ENCODE data around the gene SLC52A3. TPM values are rescaled to one million over a fixed set of nuclear protein-coding genes. Genes with fewer than 3 reads are reported as not detected.

Gene SLC52A3
- total RNA-seq, 2 experiments from 2014 or later = not detected

GRCh38 chr20:723756-724155 lies 44.5 kb downstream of the SLC52A3 start:
- ChIA-PET CTCF (no interaction called here), POLR2A (no interaction called here)
- no peaks in the 10 kb centered on the region for H3K36me3 Mint-ChIP-seq (ENCODE audit: low read depth)
- peaks cover 27% of the 10 kb centered on the region for H3K27me3 Mint-ChIP-seq (ENCODE audit: low read depth)
- no peaks in the 10 kb centered on the region for H3K9me3 Mint-ChIP-seq (ENCODE audit: insufficient read depth)
- H3K4me3 Mint-ChIP-seq = no peak overlapping the region
- peaks cover 2% of the 10 kb centered on the region for H3K4me1 Mint-ChIP-seq (ENCODE audit: low read depth)
- ATAC-seq (no peak), DNase-seq (no peak)
- H3K27ac Mint-ChIP-seq = no peak overlapping the region

- POLR2A ChIA-PET = no interaction called here
Measured at GRCh38 chr20:722822-723644, 45.3 kb downstream of the SLC52A3 start.

GRCh38 chr20:721876-722275 lies 46.4 kb downstream of the SLC52A3 start:
- no peak overlapping the region for H3K27ac Mint-ChIP-seq
- H3K4me3 Mint-ChIP-seq = no peak overlapping the region
- H3K9me3 Mint-ChIP-seq (ENCODE audit: insufficient read depth) = no peaks in the 10 kb centered on the region
- no peak for ATAC-seq
- ChIA-PET POLR2A (no interaction called here), CTCF (no interaction called here)
- no peaks in the 10 kb centered on the region for H3K4me1 Mint-ChIP-seq (ENCODE audit: low read depth)
- H3K36me3 Mint-ChIP-seq (ENCODE audit: low read depth) = no peaks in the 10 kb centered on the region
- H3K27me3 Mint-ChIP-seq (ENCODE audit: low read depth) = peaks cover 24% of the 10 kb centered on the region
- no peak for DNase-seq

More at GRCh38 chr20:722822-723644, 45.3 kb downstream of the SLC52A3 start:
- Mint-ChIP-seq H3K4me1 (ENCODE audit: low read depth) (no peaks in the 10 kb centered on the region), H3K9me3 (ENCODE audit: insufficient read depth) (no peaks in the 10 kb centered on the region), H3K27ac (no peak overlapping the region), H3K27me3 (ENCODE audit: low read depth) (peaks cover 24% of the 10 kb centered on the region), H3K4me3 (no peak overlapping the region), H3K36me3 (ENCODE audit: low read depth) (no peaks in the 10 kb centered on the region)
- CTCF ChIA-PET = no interaction called here
- ATAC-seq = no peak
- DNase-seq = no peak

GRCh38 chr20:719816-720215 lies 48.5 kb downstream of the SLC52A3 start:
- ATAC-seq (no peak), DNase-seq (no peak)
- Mint-ChIP-seq H3K27ac (no peak overlapping the region), H3K4me1 (ENCODE audit: low read depth) (no peaks in the 10 kb centered on the region), H3K36me3 (ENCODE audit: low read depth) (no peaks in the 10 kb centered on the region), H3K4me3 (no peak overlapping the region), H3K9me3 (ENCODE audit: insufficient read depth) (no peaks in the 10 kb centered on the region), H3K27me3 (ENCODE audit: low read depth) (peaks cover 16% of the 10 kb centered on the region)
- ChIA-PET CTCF (no interaction called here), POLR2A (no interaction called here)

DNA sequence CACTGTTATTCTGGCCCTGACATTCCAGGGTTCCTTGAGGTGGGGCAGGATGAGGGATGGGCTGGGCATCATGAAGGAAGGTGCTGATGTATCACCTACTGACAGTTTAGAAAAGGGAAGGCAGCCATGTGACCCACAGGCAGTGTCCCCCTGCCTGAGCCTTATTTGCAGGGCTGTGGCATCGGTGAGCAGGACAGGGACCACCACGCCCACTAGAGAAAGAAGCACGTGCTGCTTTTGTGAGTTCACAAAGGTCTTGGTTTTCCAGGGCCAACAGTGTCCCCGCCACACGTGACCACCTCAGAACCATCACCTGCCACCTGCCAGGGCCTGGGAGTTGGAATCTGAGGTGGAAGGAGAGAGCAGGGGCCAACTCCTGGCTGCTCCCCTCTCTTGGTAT lies 49.2 kb downstream of the SLC52A3 start:
- Mint-ChIP-seq H3K9me3 (ENCODE audit: insufficient read depth) (no peaks in the 10 kb centered on the region), H3K4me1 (ENCODE audit: low read depth) (no peaks in the 10 kb centered on the region)
- POLR2A ChIA-PET = no interaction called here

DNA sequence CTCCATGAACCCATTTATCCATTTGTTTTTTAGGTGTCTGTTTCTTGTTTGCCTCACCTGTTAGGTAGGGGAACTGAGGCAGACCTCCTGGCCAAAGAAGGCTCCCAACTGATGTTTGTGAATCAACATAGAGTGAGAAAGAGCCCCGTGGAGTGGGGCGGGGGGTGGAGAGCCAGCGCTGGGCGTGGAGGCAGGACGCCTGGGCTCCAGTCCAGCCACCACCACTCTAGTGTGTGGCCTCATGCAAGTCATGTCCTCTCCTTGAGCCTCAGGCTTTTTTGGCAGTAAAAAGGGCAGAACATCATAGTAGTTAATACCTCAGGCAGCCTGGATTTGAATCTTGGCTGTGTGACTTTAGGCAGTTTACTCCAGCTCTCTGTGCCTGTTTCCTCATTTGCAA lies 50.5 kb downstream of the SLC52A3 start:
- CTCF ChIA-PET = interaction anchor here (0.6 kb wide), 1 partner anchor 13 kb away, joined by 4 read pairs; no protein-coding TSS in a partner anchor
- Mint-ChIP-seq H3K27ac (no peak overlapping the region), H3K9me3 (ENCODE audit: insufficient read depth) (no peaks in the 10 kb centered on the region), H3K4me1 (ENCODE audit: low read depth) (no peaks in the 10 kb centered on the region), H3K4me3 (no peak overlapping the region), H3K36me3 (ENCODE audit: low read depth) (no peaks in the 10 kb centered on the region), H3K27me3 (ENCODE audit: low read depth) (peaks cover 9% of the 10 kb centered on the region)
- POLR2A ChIA-PET = no interaction called here
- DNase-seq (no peak), ATAC-seq (no peak)

More for the DNA sequence above, 49.2 kb downstream of the SLC52A3 start:
- Mint-ChIP-seq H3K27ac (no peak overlapping the region), H3K4me3 (no peak overlapping the region), H3K36me3 (ENCODE audit: low read depth) (no peaks in the 10 kb centered on the region), H3K27me3 (ENCODE audit: low read depth) (peaks cover 13% of the 10 kb centered on the region)
- CTCF ChIA-PET = no interaction called here
- ATAC-seq (no peak), DNase-seq (no peak)

DNA sequence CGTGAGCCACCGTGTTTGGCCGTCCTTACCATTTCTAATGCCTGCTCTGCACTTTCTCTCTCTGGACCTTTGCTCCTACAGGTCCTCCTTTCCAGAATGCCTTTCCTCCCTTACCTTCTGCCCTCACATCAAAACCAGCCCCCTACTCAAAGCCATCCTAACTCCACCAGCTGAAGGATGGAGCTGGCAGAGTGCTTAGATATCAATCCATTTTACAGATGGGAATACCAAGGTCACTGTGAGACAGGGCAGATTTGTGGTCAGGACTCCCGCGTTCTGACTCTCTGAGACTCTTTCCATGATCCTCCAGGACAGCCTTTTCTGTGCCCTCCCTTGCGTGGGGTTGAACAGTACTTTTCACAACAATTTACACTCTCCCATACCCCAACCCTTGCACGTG lies 51.0 kb downstream of the SLC52A3 start:
- Mint-ChIP-seq H3K4me1 (ENCODE audit: low read depth) (no peaks in the 10 kb centered on the region), H3K4me3 (no peak overlapping the region), H3K27me3 (ENCODE audit: low read depth) (peaks cover 9% of the 10 kb centered on the region), H3K9me3 (ENCODE audit: insufficient read depth) (no peaks in the 10 kb centered on the region), H3K27ac (no peak overlapping the region), H3K36me3 (ENCODE audit: low read depth) (no peaks in the 10 kb centered on the region)
- DNase-seq (no peak), ATAC-seq (no peak)
- ChIA-PET POLR2A (no interaction called here), CTCF (no interaction called here)

- ChIA-PET CTCF (interaction anchor here (1.0 kb wide), 1 partner anchor 69 kb away, joined by 3 read pairs; no protein-coding TSS in a partner anchor), POLR2A (no interaction called here)
- Mint-ChIP-seq H3K27me3 (ENCODE audit: low read depth) (peaks cover 21% of the 10 kb centered on the region), H3K27ac (no peak overlapping the region), H3K4me1 (ENCODE audit: low read depth) (no peaks in the 10 kb centered on the region), H3K9me3 (ENCODE audit: insufficient read depth) (no peaks in the 10 kb centered on the region), H3K4me3 (no peak overlapping the region), H3K36me3 (ENCODE audit: low read depth) (no peaks in the 10 kb centered on the region)
- DNase-seq (no peak), ATAC-seq (no peak)
Measured at GRCh38 chr20:714453-714852, 53.8 kb downstream of the SLC52A3 start.

- no peaks in the 10 kb centered on the region for H3K36me3 Mint-ChIP-seq (ENCODE audit: low read depth)
- no peak for DNase-seq
- no peak for ATAC-seq
Measured at GRCh38 chr20:711576-711975, 56.7 kb downstream of the SLC52A3 start.

DNA sequence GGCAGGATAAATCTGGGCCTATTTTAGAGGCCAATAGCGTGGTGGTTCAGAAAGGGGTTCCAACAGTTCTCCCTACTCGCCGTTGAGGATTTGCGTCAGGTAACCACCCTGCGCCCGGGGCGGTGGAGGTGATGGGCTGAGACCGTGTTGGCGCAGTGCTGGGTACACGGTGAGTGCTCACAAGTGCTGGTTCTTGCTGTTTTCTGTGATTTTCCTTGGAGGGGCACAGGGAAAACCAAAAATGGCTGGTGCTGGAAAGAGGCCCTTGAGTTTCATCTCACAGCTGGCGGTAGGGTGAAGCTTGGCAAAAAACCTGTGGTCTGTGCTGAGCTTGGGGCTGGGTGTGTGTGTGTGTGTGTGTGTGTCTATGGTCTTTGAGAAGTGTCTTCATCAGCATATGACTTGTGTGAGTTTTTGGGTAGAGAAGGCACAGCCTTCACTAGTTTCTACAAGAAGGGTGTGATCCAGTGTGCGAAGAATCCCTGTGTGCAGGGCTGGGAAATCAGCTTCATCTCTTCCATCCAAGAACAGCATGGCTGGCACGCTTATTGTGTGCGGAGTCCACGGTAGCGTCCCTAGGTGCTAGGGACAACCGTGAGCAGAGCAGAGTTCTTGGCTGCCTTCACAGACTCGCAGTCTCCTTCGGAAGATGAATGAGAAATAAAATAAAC lies 57.4 kb downstream of the SLC52A3 start:
- Mint-ChIP-seq H3K9me3 (ENCODE audit: insufficient read depth) (no peaks in the 10 kb centered on the region), H3K4me3 (no peak overlapping the region), H3K27ac (no peak overlapping the region), H3K36me3 (ENCODE audit: low read depth) (no peaks in the 10 kb centered on the region), H3K4me1 (ENCODE audit: low read depth) (no peaks in the 10 kb centered on the region), H3K27me3 (ENCODE audit: low read depth) (peaks cover 24% of the 10 kb centered on the region)
- DNase-seq (no peak), ATAC-seq (no peak)
- ChIA-PET POLR2A (no interaction called here), CTCF (no interaction called here)

More at GRCh38 chr20:711576-711975, 56.7 kb downstream of the SLC52A3 start:
- H3K9me3 Mint-ChIP-seq (ENCODE audit: insufficient read depth) = no peaks in the 10 kb centered on the region
- no peaks in the 10 kb centered on the region for H3K4me1 Mint-ChIP-seq (ENCODE audit: low read depth)
- H3K27me3 Mint-ChIP-seq (ENCODE audit: low read depth) = peaks cover 24% of the 10 kb centered on the region
- H3K4me3 Mint-ChIP-seq = no peak overlapping the region
- POLR2A ChIA-PET = no interaction called here
- no peak overlapping the region for H3K27ac Mint-ChIP-seq
- CTCF ChIA-PET = no interaction called here
